Measurements from ENCODE around the gene GPD2.

The GPD2 gene

DNA sequence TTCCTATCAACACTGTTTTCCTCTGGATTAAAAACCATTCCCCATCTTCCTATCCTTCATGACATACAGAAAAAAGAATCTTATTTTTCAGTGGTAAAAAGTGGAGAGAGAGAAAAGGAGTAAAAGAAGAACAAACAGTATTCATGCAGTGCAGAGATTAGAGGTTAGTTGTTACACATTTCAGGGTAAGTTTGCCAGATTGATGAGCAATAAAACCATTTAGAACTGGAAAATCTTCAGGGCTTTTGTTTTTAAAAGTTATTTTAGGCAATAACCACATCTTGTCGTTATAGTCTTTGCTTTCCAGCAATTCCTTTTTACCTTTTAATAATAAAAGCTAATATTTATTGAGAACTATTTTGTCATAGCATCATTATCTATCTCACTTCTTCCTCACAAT lies 104.5 kb downstream of the GPD2 start:
- Mint-ChIP-seq H3K9me3 (no peaks in the 10 kb centered on the region), H3K27ac (no peak overlapping the region), H3K4me1 (ENCODE audit: low read depth) (peaks cover 13% of the 10 kb centered on the region), H3K4me3 (no peak overlapping the region), H3K36me3 (ENCODE audit: low read depth) (peaks cover 3% of the 10 kb centered on the region), H3K27me3 (ENCODE audit: low read depth) (no peaks in the 10 kb centered on the region)
- no peak for DNase-seq (ENCODE audit: low spot score)

DNA sequence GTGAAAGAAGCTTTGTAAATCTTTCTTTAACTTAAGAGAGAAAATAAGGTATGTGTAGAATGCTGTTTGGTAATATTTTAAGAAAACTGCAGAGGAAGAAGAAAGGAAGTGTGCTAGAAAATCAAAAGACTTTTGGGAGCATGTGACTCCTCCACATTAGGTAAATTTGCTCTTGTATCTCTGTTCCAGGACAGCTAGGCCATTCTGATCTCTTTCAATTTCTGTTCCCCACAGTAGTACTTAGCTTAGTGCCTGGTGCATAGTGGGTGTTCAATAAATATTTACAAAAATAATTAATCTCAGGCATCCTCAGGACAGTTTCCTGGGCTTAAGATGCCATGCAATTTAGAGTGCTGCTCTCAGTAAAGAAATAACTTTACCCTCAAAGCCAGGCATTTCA lies 105.0 kb downstream of the GPD2 start:
- no peaks in the 10 kb centered on the region for H3K27me3 Mint-ChIP-seq (ENCODE audit: low read depth)
- peaks cover 13% of the 10 kb centered on the region for H3K4me1 Mint-ChIP-seq (ENCODE audit: low read depth)
- no peak overlapping the region for H3K4me3 Mint-ChIP-seq
- no peak overlapping the region for H3K27ac Mint-ChIP-seq
- H3K9me3 Mint-ChIP-seq, result no peaks in the 10 kb centered on the region
- no peak for DNase-seq (ENCODE audit: low spot score)
- H3K36me3 Mint-ChIP-seq (ENCODE audit: low read depth), result peaks cover 3% of the 10 kb centered on the region

DNA sequence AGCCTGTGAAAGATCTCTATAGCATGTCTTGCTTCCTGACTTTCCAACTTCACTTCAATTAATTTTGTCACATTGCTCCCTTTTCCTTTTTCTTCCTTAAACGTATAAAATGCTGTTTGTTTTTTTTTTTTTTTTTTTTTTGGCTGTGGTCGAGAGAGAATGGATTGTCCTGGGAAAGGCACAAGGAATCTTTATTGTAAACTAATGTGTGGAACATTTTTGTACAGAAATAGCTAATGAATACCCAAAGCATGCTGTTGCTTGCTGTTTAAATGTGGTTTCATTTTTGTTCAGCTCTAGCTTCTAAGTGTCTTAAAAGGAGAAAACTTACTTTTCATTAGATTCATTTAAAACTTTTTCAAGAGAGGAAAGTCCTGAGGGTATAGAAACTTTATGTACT lies 105.5 kb downstream of the GPD2 start:
- Mint-ChIP-seq H3K4me1 (ENCODE audit: low read depth) (peaks cover 13% of the 10 kb centered on the region), H3K9me3 (no peaks in the 10 kb centered on the region), H3K27ac (no peak overlapping the region), H3K27me3 (ENCODE audit: low read depth) (no peaks in the 10 kb centered on the region), H3K4me3 (no peak overlapping the region), H3K36me3 (ENCODE audit: low read depth) (peaks cover 3% of the 10 kb centered on the region)
- no peak for DNase-seq (ENCODE audit: low spot score)

DNA sequence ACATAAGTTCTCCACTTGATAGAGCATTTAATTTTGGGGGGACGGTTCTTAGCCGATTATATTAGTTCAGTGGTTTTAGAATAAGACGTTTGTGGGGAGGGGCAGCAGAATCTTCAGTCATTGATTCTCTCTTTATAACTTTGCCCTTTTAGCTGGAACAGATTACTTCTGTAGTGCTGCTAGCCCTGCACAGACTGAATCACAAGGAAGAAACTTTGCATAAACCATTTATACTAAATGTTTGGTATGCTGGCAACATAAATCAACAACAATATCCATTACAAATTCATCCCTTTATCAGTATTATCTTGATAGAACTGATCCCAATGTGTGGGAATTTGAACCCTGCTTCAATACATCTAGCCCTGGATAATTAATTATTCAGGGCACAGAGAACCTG lies 112.2 kb downstream of the GPD2 start:
- Mint-ChIP-seq H3K36me3 (ENCODE audit: low read depth) (peaks cover 2% of the 10 kb centered on the region), H3K4me1 (ENCODE audit: low read depth) (no peaks in the 10 kb centered on the region), H3K27me3 (ENCODE audit: low read depth) (no peaks in the 10 kb centered on the region), H3K4me3 (no peak overlapping the region), H3K27ac (no peak overlapping the region), H3K9me3 (no peaks in the 10 kb centered on the region)
- no peak for DNase-seq (ENCODE audit: low spot score)

DNA sequence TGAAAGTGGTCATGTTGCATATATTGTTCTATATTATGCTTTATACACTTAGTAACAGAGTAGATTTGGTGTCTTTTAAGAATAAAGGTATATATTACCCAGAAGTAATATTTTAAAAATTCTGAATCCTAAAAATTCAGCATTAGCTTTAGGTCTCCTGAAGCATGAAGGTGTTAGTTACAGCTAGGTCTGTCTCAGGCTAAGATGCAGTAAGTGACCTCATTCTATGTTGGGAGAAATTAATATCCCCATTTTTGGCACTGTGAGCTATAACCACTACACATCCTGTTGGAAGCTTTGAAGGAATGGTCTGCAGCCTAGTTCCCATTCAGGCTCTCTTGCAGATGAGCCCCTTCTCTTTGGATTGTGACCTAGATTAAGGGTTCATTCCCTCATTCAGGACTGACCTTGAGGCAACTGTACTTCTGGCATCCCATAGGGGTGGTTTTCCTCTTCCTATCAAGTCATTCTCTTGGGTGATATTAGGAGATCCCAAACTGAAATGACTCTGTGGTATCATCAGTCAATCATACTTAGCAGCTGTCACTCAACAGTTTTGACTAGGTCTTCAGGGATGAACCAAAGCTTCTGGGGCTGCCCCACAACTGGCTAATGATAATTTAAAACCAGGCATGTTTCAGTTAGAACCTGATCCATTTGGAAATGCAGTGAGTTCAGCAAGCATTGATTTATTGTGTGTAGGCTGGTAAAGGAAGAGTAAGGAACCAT lies 117.7 kb downstream of the GPD2 start:
- H3K27me3 Mint-ChIP-seq (ENCODE audit: low read depth), result no peaks in the 10 kb centered on the region
- DNase-seq (ENCODE audit: low spot score), result no peak
- no peaks in the 10 kb centered on the region for H3K4me1 Mint-ChIP-seq (ENCODE audit: low read depth)
- no peak overlapping the region for H3K27ac Mint-ChIP-seq
- H3K9me3 Mint-ChIP-seq, result no peaks in the 10 kb centered on the region
- H3K4me3 Mint-ChIP-seq, result no peak overlapping the region
- peaks cover 15% of the 10 kb centered on the region for H3K36me3 Mint-ChIP-seq (ENCODE audit: low read depth)

DNA sequence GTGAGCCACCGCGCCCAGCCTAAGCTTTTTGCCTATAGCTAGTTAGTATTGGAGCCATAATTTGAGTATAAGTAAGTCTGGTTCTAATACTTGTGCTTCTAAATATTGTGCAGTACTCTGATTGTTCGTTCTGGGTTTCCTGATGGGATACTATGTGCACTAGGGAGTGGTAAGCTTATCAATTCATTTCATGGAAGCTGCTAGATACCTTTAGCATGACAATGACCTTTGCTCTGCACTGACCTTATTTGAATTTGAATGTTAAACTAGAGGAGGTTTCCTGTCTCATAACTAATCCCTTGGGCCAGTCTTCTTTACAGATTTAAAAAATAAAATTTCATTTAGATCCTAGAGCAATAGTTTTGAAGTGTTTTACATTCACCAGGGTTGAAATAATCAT lies 125.1 kb downstream of the GPD2 start:
- Mint-ChIP-seq H3K36me3 (ENCODE audit: low read depth) (peaks cover 23% of the 10 kb centered on the region), H3K27ac (no peak overlapping the region), H3K4me1 (ENCODE audit: low read depth) (peaks cover 5% of the 10 kb centered on the region), H3K9me3 (no peaks in the 10 kb centered on the region), H3K4me3 (no peak overlapping the region), H3K27me3 (ENCODE audit: low read depth) (no peaks in the 10 kb centered on the region)
- DNase-seq (ENCODE audit: low spot score), result no peak

DNA sequence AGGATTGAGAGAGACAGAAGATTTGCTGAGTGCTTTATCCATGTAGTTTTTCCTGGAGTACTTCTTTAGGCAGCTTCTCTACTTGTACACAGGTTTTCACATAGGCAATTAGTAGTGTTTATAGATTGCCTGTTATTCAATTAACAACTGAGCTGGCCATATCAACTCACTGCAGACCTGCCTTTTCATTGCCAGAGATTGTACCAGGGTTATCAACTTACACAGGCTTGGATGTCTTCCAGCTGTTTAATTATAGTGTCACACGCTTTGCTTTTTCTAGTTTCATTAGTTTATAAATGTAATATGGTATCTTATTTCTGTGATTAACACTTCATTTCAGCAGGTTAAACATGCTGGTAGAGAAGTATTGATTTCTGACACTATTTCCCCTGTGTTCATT lies 125.9 kb downstream of the GPD2 start:
- no peak overlapping the region for H3K27ac Mint-ChIP-seq
- no peaks in the 10 kb centered on the region for H3K27me3 Mint-ChIP-seq (ENCODE audit: low read depth)
- no peak overlapping the region for H3K4me3 Mint-ChIP-seq
- no peaks in the 10 kb centered on the region for H3K9me3 Mint-ChIP-seq
- no peak for DNase-seq (ENCODE audit: low spot score)
- H3K4me1 Mint-ChIP-seq (ENCODE audit: low read depth), result peaks cover 10% of the 10 kb centered on the region
- peaks cover 21% of the 10 kb centered on the region for H3K36me3 Mint-ChIP-seq (ENCODE audit: low read depth)

DNA sequence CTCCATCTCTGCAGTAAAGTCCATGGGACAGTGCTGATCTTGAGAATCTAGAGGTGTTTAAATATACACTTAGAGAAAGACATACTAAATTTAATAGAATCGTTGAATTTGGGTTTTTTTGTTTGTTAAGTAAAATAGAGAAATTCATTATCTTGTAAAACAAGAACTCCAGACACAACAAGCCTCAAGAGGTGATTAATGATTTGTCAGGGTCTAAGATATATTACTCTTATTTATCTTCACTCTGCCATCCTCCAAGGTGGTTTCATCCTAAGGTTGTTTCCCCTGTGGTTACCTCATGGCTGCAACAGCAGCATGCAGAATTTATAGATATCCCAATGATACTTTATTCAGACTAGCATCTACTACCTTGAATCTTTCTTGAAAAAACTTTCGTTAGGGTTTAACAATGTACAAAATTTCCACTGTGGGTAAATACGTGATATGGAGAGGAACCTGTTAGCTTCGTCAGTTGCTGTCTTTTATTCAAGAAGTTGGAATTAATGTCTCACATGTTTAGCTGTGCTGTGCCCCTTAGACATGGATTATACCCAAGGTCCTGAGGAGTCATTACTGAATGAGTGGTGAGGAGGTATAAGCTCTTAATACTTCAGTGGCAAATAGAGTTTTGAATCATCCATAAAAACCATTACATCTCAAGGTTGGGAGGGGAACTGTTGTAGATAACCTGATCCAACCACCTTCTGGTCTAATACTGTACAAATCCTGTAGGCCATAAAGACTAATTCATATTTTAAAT lies 128.0 kb downstream of the GPD2 start:
- peaks cover 9% of the 10 kb centered on the region for H3K36me3 Mint-ChIP-seq (ENCODE audit: low read depth)
- H3K4me1 Mint-ChIP-seq (ENCODE audit: low read depth), result peaks cover 10% of the 10 kb centered on the region
- no peak for DNase-seq (ENCODE audit: low spot score)
- no peak overlapping the region for H3K27ac Mint-ChIP-seq
- no peak overlapping the region for H3K4me3 Mint-ChIP-seq
- H3K9me3 Mint-ChIP-seq, result no peaks in the 10 kb centered on the region
- no peaks in the 10 kb centered on the region for H3K27me3 Mint-ChIP-seq (ENCODE audit: low read depth)

DNA sequence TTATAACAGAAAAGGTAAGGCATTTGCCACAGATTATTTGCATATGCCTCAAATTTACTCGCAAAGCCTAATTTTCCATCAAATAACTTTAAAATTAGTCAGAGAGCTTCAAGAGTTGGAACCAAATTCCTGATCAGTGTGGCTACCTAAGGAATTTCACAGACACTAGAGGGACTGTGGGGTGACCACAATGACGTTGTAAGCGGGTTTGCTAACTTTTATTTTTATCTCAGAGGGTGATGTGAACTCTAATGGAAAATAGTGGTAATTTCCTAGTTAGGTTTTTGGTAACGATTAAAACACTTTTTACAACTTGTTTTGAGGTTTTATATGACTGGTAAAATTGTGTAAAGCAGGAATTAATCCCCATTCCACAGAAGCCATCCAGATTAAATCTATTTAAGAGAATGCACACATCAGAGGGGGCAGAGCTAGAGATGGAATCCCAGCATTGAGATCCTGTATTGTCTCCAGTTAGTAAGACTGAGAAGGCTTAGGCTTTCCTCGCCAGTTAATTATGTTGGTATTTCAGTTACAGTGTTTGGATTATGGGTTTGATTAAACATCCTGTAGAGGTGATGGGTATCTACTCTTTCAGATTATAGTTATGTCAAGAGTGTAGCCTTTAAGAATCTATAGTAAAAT lies 129.0 kb downstream of the GPD2 start:
- H3K4me3 Mint-ChIP-seq, result no peak overlapping the region
- no peak for DNase-seq (ENCODE audit: low spot score)
- peaks cover 10% of the 10 kb centered on the region for H3K4me1 Mint-ChIP-seq (ENCODE audit: low read depth)
- no peaks in the 10 kb centered on the region for H3K27me3 Mint-ChIP-seq (ENCODE audit: low read depth)
- H3K9me3 Mint-ChIP-seq, result no peaks in the 10 kb centered on the region
- H3K36me3 Mint-ChIP-seq (ENCODE audit: low read depth), result peaks cover 13% of the 10 kb centered on the region
- H3K27ac Mint-ChIP-seq, result no peak overlapping the region

DNA sequence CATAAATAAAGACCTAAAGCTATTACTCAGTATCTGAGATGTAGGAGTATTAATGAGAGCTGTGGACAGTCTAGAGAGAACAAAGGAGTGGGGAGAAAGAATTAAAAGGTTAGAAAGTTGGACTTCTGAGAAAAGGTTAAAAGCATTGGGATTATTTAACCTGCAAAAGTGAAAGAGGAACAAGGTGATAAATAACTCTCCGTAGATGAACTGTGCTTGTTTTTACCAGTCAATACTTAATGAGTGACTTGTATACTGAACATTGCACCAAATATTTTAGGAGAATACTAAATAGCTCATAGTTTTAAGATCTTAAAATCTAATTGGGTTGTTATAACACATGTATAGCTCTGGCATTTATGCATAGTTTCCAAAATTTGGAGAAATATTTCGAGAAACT lies 137.5 kb downstream of the GPD2 start:
- Mint-ChIP-seq H3K4me1 (ENCODE audit: low read depth) (peaks cover 19% of the 10 kb centered on the region), H3K4me3 (peak overlapping the region; percentile 6), H3K9me3 (no peaks in the 10 kb centered on the region), H3K27me3 (ENCODE audit: low read depth) (no peaks in the 10 kb centered on the region), H3K36me3 (ENCODE audit: low read depth) (peaks cover 41% of the 10 kb centered on the region), H3K27ac (no peak overlapping the region)
- DNase-seq (ENCODE audit: low spot score), result no peak

DNA sequence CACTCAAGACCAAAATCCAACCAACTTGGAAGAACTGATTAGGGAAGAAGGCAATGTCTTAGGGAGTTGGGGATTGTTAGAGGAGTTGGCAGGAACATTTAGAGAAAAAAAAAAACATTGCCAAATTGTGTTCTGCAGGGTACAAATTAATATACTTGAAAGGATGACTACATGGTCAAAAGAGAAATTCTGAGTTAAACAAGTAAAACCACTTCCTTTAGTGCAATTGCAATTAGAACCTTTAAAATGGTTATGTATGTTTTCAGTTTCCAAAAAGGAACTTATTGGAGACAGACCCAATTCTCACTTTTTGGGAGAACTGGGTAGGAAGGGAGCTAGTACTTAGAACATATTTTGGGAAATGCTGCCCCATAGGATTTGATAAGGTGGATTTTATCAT lies 137.9 kb downstream of the GPD2 start:
- peaks cover 19% of the 10 kb centered on the region for H3K4me1 Mint-ChIP-seq (ENCODE audit: low read depth)
- no peaks in the 10 kb centered on the region for H3K9me3 Mint-ChIP-seq
- H3K27ac Mint-ChIP-seq, result no peak overlapping the region
- DNase-seq (ENCODE audit: low spot score), result no peak
- no peaks in the 10 kb centered on the region for H3K27me3 Mint-ChIP-seq (ENCODE audit: low read depth)
- peak overlapping the region; percentile 6 for H3K4me3 Mint-ChIP-seq
- H3K36me3 Mint-ChIP-seq (ENCODE audit: low read depth), result peaks cover 39% of the 10 kb centered on the region

DNA sequence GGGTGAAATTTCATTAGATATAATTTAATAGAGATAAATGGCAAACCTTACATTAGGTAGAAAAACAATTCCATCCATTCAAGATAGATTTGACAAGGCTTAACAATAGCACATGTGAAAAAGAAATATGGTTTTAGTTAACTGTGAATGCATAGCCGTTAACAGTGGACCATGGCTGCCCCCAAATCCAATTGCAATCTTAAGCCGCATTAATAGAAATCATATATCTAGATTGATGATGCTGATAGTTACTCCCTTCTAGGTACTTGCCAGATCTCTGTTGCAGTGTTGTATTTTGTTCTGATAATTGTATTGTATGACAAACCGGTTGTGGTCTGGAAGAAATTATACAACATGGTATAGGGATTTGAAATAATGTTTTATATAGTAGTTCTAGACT lies 139.8 kb downstream of the GPD2 start:
- DNase-seq (ENCODE audit: low spot score), result no peak
- peaks cover 28% of the 10 kb centered on the region for H3K4me1 Mint-ChIP-seq (ENCODE audit: low read depth)
- no peaks in the 10 kb centered on the region for H3K27me3 Mint-ChIP-seq (ENCODE audit: low read depth)
- no peaks in the 10 kb centered on the region for H3K9me3 Mint-ChIP-seq
- no peak overlapping the region for H3K27ac Mint-ChIP-seq
- peaks cover 41% of the 10 kb centered on the region for H3K36me3 Mint-ChIP-seq (ENCODE audit: low read depth)
- no peak overlapping the region for H3K4me3 Mint-ChIP-seq

DNA sequence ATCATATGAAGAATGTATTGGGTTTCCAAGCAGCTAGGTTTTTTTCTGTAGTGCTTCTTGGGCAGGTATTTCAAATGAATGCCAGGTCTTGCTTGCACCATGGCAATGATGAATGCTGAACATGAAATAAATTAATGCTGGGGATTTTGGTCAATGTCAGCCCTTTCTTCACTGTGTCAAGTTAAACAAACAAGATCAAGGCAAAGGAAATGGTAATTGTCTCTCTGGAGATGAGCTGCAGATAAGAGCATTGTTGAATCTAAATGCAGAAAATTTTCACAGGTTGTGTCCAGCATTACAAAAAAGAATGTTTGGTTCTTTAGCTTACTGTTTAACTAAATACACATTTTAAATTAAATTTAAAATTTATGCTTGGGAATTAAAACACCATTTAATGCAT lies 144.3 kb downstream of the GPD2 start:
- Mint-ChIP-seq H3K27ac (peak overlapping the region; percentile 72), H3K9me3 (no peaks in the 10 kb centered on the region), H3K4me1 (ENCODE audit: low read depth) (peaks cover 22% of the 10 kb centered on the region), H3K27me3 (ENCODE audit: low read depth) (no peaks in the 10 kb centered on the region), H3K4me3 (peak overlapping the region; percentile 67), H3K36me3 (ENCODE audit: low read depth) (peaks cover 29% of the 10 kb centered on the region)
- DNase-seq (ENCODE audit: low spot score), result no peak

DNA sequence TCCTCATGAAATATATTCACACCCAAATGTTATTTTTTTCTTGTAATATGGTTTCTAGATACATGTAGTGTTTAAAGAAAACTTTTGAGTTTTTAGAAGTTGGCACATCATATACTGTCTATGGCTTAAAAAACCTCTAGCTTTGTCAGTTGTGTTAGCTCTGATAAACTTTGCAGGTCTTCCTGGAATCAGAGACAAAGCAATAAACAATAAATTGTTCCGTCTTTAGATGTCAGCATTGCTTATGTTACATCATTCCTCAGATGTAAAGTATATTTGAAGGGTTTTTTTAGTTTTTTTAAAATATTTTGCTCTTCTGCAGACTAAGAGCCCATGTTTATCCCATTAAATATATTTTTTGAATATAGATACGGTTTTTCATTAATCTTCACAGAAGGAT lies 145.1 kb downstream of the GPD2 start:
- H3K36me3 Mint-ChIP-seq (ENCODE audit: low read depth), result peaks cover 31% of the 10 kb centered on the region
- H3K9me3 Mint-ChIP-seq, result no peaks in the 10 kb centered on the region
- DNase-seq (ENCODE audit: low spot score), result no peak
- H3K4me1 Mint-ChIP-seq (ENCODE audit: low read depth), result peaks cover 23% of the 10 kb centered on the region
- no peak overlapping the region for H3K27ac Mint-ChIP-seq
- H3K4me3 Mint-ChIP-seq, result peak overlapping the region; percentile 67
- no peaks in the 10 kb centered on the region for H3K27me3 Mint-ChIP-seq (ENCODE audit: low read depth)
